H1 (cell line): Measurements from ENCODE around the gene PHACTR1. TPM values are rescaled to one million over a fixed set of nuclear protein-coding genes. Genes with fewer than 3 reads are reported as not detected.

Source experiments
- CTCF ChIA-PET: fragments of 300-600 bp; sonication (Branson Sonifier 250); formaldehyde crosslinking; loops from one replicate; lab custom pipeline; 2021; ENCODE audit not compliant: partially characterized antibody; lab: Charles Lee
- POLR2A ChIA-PET: fragments of 300-600 bp; sonication (Branson Sonifier 250); formaldehyde crosslinking; loops from one replicate; lab custom pipeline; 2021; ENCODE audit warnings: inconsistent platforms; ENCODE audit not compliant: partially characterized antibody; lab: Charles Lee
- DNase-seq, 2 experiments: peaks; one replicate each; pipeline versions ENCODE4 v3.0.0 to v3.0.0-alpha.2; 2010 to 2022; ENCODE audit warnings: low spot score in 2 of 2, low read depth in 1 of 2, mixed read lengths in 1 of 2
- FAIRE-seq: peaks from 2 replicates; lab custom pipeline; 2011; peaks lifted over from hg19 to GRCh38; lab: Jason Lieb, UNC
- H2AFZ ChIP-seq: 2 replicates; pipeline ENCODE4 v1.8.1; 2012; ENCODE audit warnings: low read length, inconsistent platforms
- H2AK5ac ChIP-seq: 2 replicates; pipeline ENCODE4 v1.6.1; 2013; ENCODE audit warnings: low read depth, low read length
- H2BK120ac ChIP-seq: replicated peaks from 2 replicates; pipeline ENCODE3; 2013; ENCODE audit warnings: low read depth, low read length, inconsistent platforms
- H2BK12ac ChIP-seq: 2 replicates; pipeline ENCODE4 v1.6.1; 2013; ENCODE audit warnings: low read depth, low read length
- H2BK15ac ChIP-seq: 2 replicates; pipeline ENCODE4 v1.6.1; 2013; ENCODE audit warnings: low read length
- H2BK20ac ChIP-seq: 2 replicates; pipeline ENCODE4 v1.6.1; 2013; ENCODE audit warnings: low read length
- H2BK5ac ChIP-seq: 2 replicates; pipeline ENCODE4 v1.6.1; 2013; ENCODE audit warnings: low read depth, low read length
- H3K14ac ChIP-seq: 2 replicates; pipeline ENCODE4 v1.6.1; 2013; ENCODE audit warnings: inconsistent platforms; ENCODE audit not compliant: insufficient read length
- H3K18ac ChIP-seq: 2 replicates; pipeline ENCODE4 v1.6.1; 2013; ENCODE audit warnings: low read length; ENCODE audit errors: extremely low read depth
- H3K23ac ChIP-seq: 2 replicates; pipeline ENCODE4 v1.6.1; 2013; ENCODE audit warnings: inconsistent platforms; ENCODE audit not compliant: insufficient read length
- H3K23me2 ChIP-seq: 2 replicates; pipeline ENCODE4 v1.6.1; 2013; ENCODE audit warnings: low read depth, low read length
- H3K27ac ChIP-seq: 2 replicates; pipeline ENCODE4 v1.6.1; 2011; ENCODE audit warnings: low read depth, low read length, inconsistent platforms
- H3K27me3 ChIP-seq, 4 experiments: replicated peaks in 1 of 4; 1 replicate in 1 of 4; 2 replicates in 3 of 4; pipeline versions ENCODE4 v1.6.1 to v1.8.1; 2011 to 2013; ENCODE audit warnings: low read length in 3 of 4, mild to moderate bottlenecking in 3 of 4, inconsistent platforms in 2 of 4, mixed read lengths in 2 of 4, moderate library complexity in 1 of 4; ENCODE audit not compliant: control insufficient read depth in 3 of 4, insufficient read depth in 3 of 4; ENCODE audit errors: extremely low read depth in 1 of 4
- H3K36me3 ChIP-seq, 4 experiments: 2 replicates each; pipeline versions ENCODE4 v1.6.1 to v1.8.1; 2011 to 2013; ENCODE audit warnings: mild to moderate bottlenecking in 4 of 4, low read length in 3 of 4, moderate library complexity in 2 of 4, control low read depth in 1 of 4, inconsistent platforms in 1 of 4; ENCODE audit not compliant: insufficient read depth in 4 of 4, control insufficient read depth in 2 of 4
- H3K4ac ChIP-seq: replicated peaks from 2 replicates; pipeline ENCODE3; 2013; ENCODE audit warnings: low read length, low read depth, mixed read lengths, inconsistent platforms; ENCODE audit not compliant: insufficient read length
- H3K4me1 ChIP-seq, 4 experiments: replicated peaks in 1 of 4; 1 replicate in 1 of 4; 2 replicates in 3 of 4; pipeline versions ENCODE4 v1.6.1 to v1.8.1; 2011 to 2013; ENCODE audit warnings: low read length in 3 of 4, inconsistent platforms in 2 of 4, mixed read lengths in 1 of 4; ENCODE audit not compliant: insufficient read depth in 4 of 4, control insufficient read depth in 3 of 4
- H3K4me2 ChIP-seq, 2 experiments: 2 replicates each; pipeline versions ENCODE4 v1.6.1 to v1.8.1; 2011 to 2013; ENCODE audit warnings: low read depth in 2 of 2, low read length in 2 of 2, control low read depth in 1 of 2, inconsistent platforms in 1 of 2, mild to moderate bottlenecking in 1 of 2; ENCODE audit not compliant: insufficient read depth in 1 of 2
- H3K4me3 ChIP-seq, 4 experiments: fragments of 200-600, 300-600 bp in 1 of 4; sonication (generic), shearing (Covaris generic), sonication (Bioruptor Twin) in 1 of 4; 2 replicates each; pipeline versions ENCODE4 v1.5.1 to v1.8.1; 2011 to 2016; ENCODE audit warnings: low read length in 4 of 4, low read depth in 3 of 4, control low read depth in 2 of 4, inconsistent platforms in 2 of 4, mild to moderate bottlenecking in 2 of 4, mixed read lengths in 1 of 4, moderate library complexity in 1 of 4; ENCODE audit not compliant: insufficient read depth in 2 of 4; ENCODE audit errors: extremely low read depth in 1 of 4
- H3K56ac ChIP-seq: replicated peaks from 2 replicates; pipeline ENCODE3; 2013; ENCODE audit warnings: low read depth, mild to moderate bottlenecking, mixed read lengths, low read length, inconsistent platforms; ENCODE audit not compliant: insufficient read length
- H3K79me1 ChIP-seq: 2 replicates; pipeline ENCODE4 v1.6.1; 2013; ENCODE audit warnings: low read depth, low read length, control low read depth
- H3K79me2 ChIP-seq, 2 experiments: 2 replicates each; pipeline versions ENCODE4 v1.6.1 to v1.8.1; 2012 to 2013; ENCODE audit warnings: low read length in 2 of 2, mild to moderate bottlenecking in 2 of 2, inconsistent platforms in 1 of 2; ENCODE audit not compliant: insufficient read depth in 2 of 2, control insufficient read depth in 1 of 2
- H3K9ac ChIP-seq, 4 experiments: replicated peaks in 1 of 4; 1 replicate in 1 of 4; 2 replicates in 3 of 4; pipeline versions ENCODE4 v1.6.1 to v1.8.1; 2011 to 2013; ENCODE audit warnings: low read depth in 3 of 4, low read length in 3 of 4, control low read depth in 2 of 4, mild to moderate bottlenecking in 2 of 4, moderate library complexity in 2 of 4, inconsistent platforms in 1 of 4; ENCODE audit errors: extremely low read depth in 1 of 4
- H3K9me3 ChIP-seq, 2 experiments: 2 replicates each; pipeline versions ENCODE4 v1.6.1 to v1.8.1; 2012 to 2013; ENCODE audit warnings: mild to moderate bottlenecking in 2 of 2, moderate library complexity in 2 of 2, control low read depth in 1 of 2, inconsistent platforms in 1 of 2, low read depth in 1 of 2, low read length in 1 of 2, mixed read lengths in 1 of 2; ENCODE audit not compliant: insufficient read depth in 2 of 2
- H4K20me1 ChIP-seq, 2 experiments: replicated peaks in 1 of 2; 2 replicates each; pipeline versions ENCODE3 to v1.8.1; 2011 to 2013; ENCODE audit warnings: inconsistent platforms in 2 of 2, low read length in 2 of 2, mild to moderate bottlenecking in 1 of 2; ENCODE audit not compliant: insufficient read depth in 2 of 2, control insufficient read depth in 1 of 2
- H4K5ac ChIP-seq: 2 replicates; pipeline ENCODE4 v1.6.1; 2013; ENCODE audit warnings: low read length, low read depth, mixed read lengths, inconsistent platforms; ENCODE audit not compliant: insufficient read length
- H4K8ac ChIP-seq: 2 replicates; pipeline ENCODE4 v1.8.0; 2013; ENCODE audit warnings: mild to moderate bottlenecking, moderate library complexity, low read length, inconsistent platforms; ENCODE audit not compliant: insufficient read depth; ENCODE audit errors: extremely low read depth
- H4K91ac ChIP-seq: replicated peaks from 2 replicates; pipeline ENCODE3; 2013; ENCODE audit warnings: low read length, mixed read lengths, inconsistent platforms; ENCODE audit not compliant: insufficient read length
- CEBPB ChIP-seq: IDR thresholded peaks from 2 replicates; pipeline ENCODE4 v1.6.1; 2012; ENCODE audit warnings: low read depth, low read length
- CHD2 ChIP-seq: IDR thresholded peaks from 2 replicates; pipeline ENCODE4 v1.6.1; 2012; ENCODE audit warnings: low read length, improper control_type of control experiment
- CTCF ChIP-seq, 3 experiments: IDR thresholded peaks; 1 replicate in 2 of 3; 2 replicates in 1 of 3; pipeline versions ENCODE4 v1.5.1 to v1.6.1; 2011; ENCODE audit warnings: low read length in 3 of 3, mild to moderate bottlenecking in 3 of 3, inconsistent platforms in 2 of 3, low read depth in 1 of 3, moderate library complexity in 1 of 3; ENCODE audit not compliant: insufficient read depth in 1 of 3; ENCODE audit errors: control extremely low read depth in 1 of 3
- GABPA ChIP-seq: IDR thresholded peaks from 2 replicates; pipeline ENCODE4 v1.6.1; 2011; ENCODE audit warnings: mild to moderate bottlenecking, low read length, moderate library complexity, borderline replicate concordance; ENCODE audit not compliant: insufficient read depth
- NANOG ChIP-seq: IDR thresholded peaks from 2 replicates; pipeline ENCODE4 v1.6.1; 2011; ENCODE audit warnings: low read length, low read depth, mild to moderate bottlenecking, inconsistent platforms; ENCODE audit not compliant: insufficient read depth, poor library complexity, severe bottlenecking
- POLR2A ChIP-seq, 2 experiments: IDR thresholded peaks; 1 replicate in 1 of 2; 2 replicates in 1 of 2; pipeline ENCODE4 v1.6.1; 2011; ENCODE audit warnings: low read depth in 2 of 2, low read length in 2 of 2, mild to moderate bottlenecking in 2 of 2; ENCODE audit errors: control extremely low read depth in 1 of 2
- POU5F1 ChIP-seq: IDR thresholded peaks from 2 replicates; pipeline ENCODE4 v1.6.1; 2011; ENCODE audit warnings: low read depth, mild to moderate bottlenecking, low read length, moderate library complexity
- TAF1 ChIP-seq: IDR thresholded peaks from 2 replicates; pipeline ENCODE4 v1.6.1; 2011; ENCODE audit warnings: mild to moderate bottlenecking, low read depth, low read length
- TEAD4 ChIP-seq: IDR thresholded peaks from 2 replicates; pipeline ENCODE4 v1.6.1; 2012; ENCODE audit warnings: low read depth, low read length, inconsistent platforms, mixed read lengths
- WGBS, 2 experiments: shearing (Covaris generic) in 1 of 2; methylation state at CpG; one replicate each; pipeline versions ENCODE4 v1.1.6 to v1.1.7; 2013 to 2015; ENCODE audit warnings: low lambda C conversion rate in 2 of 2, mixed read lengths in 2 of 2, inconsistent platforms in 1 of 2, low coverage in 1 of 2, missing lambda C conversion rate in 1 of 2; ENCODE audit not compliant: insufficient replicate concordance in 2 of 2, insufficient coverage in 1 of 2, insufficient read length in 1 of 2; ENCODE audit errors: extremely low coverage in 1 of 2, missing lambda C conversion rate in 1 of 2; 5-methylcytosine and 5-hydroxymethylcytosine counted together
- polyA plus RNA-seq, 7 experiments: library from polyadenylated mRNA; depleted of rRNA in 3 of 7; stranded (reverse) in 5 of 7; unstranded in 2 of 7; fragments of >200 nt in 5 of 7; fragments of 200-250 nt in 2 of 7; gene quantifications; 1 replicate in 5 of 7; 2 replicates in 1 of 7; 4 replicates in 1 of 7; pipeline versions ENCODE4 v1.2.1 to v1.2.3, GENCODE V29; 2011 to 2013; ENCODE audit warnings: missing spikeins in 2 of 7, mixed read lengths in 2 of 7
- total RNA-seq: library from RNA; stranded (reverse); fragmentation: NEBNext Ultra II Directional; extraction: Animal tissue kit (Norgen Biotek cat#: 25700); gene quantifications from 2 replicates; pipeline ENCODE4 v1.2.1, GENCODE V29; 2021

The PHACTR1 gene
- total and polyA plus RNA-seq, 2 of the 8 experiments (the other 6 are each of a cell fraction or from before 2014, with no cell fraction given): 3.9 to 17.1 TPM

DNA sequence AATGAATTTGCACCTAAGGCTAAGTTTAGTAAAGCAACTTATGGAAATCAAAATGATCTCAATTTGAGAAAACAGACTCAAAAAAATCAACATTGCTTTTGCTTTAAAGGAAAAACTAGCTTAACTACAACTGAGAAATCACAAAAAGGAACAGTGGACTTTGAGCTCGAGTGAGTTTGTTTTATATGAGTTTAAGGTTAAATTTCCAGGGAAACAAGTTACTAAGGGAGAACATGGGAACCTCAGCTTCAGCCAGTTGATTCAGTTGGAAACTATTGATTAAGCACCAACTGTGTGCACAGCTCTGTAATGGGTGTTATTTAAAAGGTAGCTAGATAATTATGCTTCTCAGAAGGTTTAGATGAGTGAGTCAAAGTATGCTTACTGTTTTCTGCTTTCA, 526.0 kb downstream of the PHACTR1 start:
- H4K91ac ChIP-seq: no peak overlapping the region
- no peak overlapping the region for H2BK20ac ChIP-seq
- H4K5ac ChIP-seq: no peak overlapping the region
- H3K27ac ChIP-seq: no peak overlapping the region
- H3K23ac ChIP-seq: no peak overlapping the region
- no peak overlapping the region for H3K9ac ChIP-seq
- H3K4me3 ChIP-seq: no peak overlapping the region
- no peak overlapping the region for H3K14ac ChIP-seq
- no peak overlapping the region for H2AFZ ChIP-seq
- no peak overlapping the region for H3K4ac ChIP-seq
- H3K36me3 ChIP-seq: no peaks in the 10 kb centered on the region
- H3K4me2 ChIP-seq: no peak overlapping the region
- no peaks in the 10 kb centered on the region for H3K79me2 ChIP-seq
- H3K27me3 ChIP-seq: no peaks in the 10 kb centered on the region
- H3K23me2 ChIP-seq: no peaks in the 10 kb centered on the region
- DNase-seq (no peak), FAIRE-seq (no peak)
- H2AK5ac ChIP-seq: no peak overlapping the region
- CTCF ChIA-PET: interaction anchor here (0.8 to 1.0 kb wide), 2 partner anchors 9 to 36 kb away, joined by 3 read pairs; no protein-coding TSS in a partner anchor
- no peak overlapping the region for H4K8ac ChIP-seq
- H3K56ac ChIP-seq: no peak overlapping the region
- 87% methylated on average over 1 of the region's 1 CpG; no CpG with 5 or more reads in 1 of the 2 experiments for WGBS, 2 experiments
- peaks cover 0 to 2% (median 0%) of the 10 kb centered on the region in 4 experiments; a peak in 1 of 7 replicates for H3K4me1 ChIP-seq
- H3K9me3 ChIP-seq: peaks cover 0 to 2% of the 10 kb centered on the region in 2 experiments; a peak in 1 of 4 replicates
- H2BK15ac ChIP-seq: no peak overlapping the region
- H3K79me1 ChIP-seq: no peaks in the 10 kb centered on the region
- H2BK12ac ChIP-seq: no peak overlapping the region
- H3K18ac ChIP-seq: no peak overlapping the region
- TF ChIP-seq NANOG (no peak), TAF1 (no peak), POLR2A (IDR thresholded peaks at IDR 0.05; ENCODE audit: control extremely low read depth in 1 of 2, low read depth in 2 of 2, low read length in 2 of 2) (no peak), TEAD4 (no peak), CEBPB (no peak), CTCF (IDR thresholded peaks at IDR 0.05; ENCODE audit: control extremely low read depth in 1 of 3, insufficient read depth in 1 of 3, low read depth in 1 of 3, low read length in 3 of 3) (no peak), CHD2 (no peak), POU5F1 (no peak), GABPA (no peak)
- no peak overlapping the region for H2BK120ac ChIP-seq
- H4K20me1 ChIP-seq: no peaks in the 10 kb centered on the region
- POLR2A ChIA-PET: interaction anchor here (0.7 kb wide), 1 partner anchor 67 kb away, joined by 3 read pairs; no protein-coding TSS in a partner anchor
- no peak overlapping the region for H2BK5ac ChIP-seq
